ENCODE measurements around the gene KCNT2.

Gene KCNT2

DNA sequence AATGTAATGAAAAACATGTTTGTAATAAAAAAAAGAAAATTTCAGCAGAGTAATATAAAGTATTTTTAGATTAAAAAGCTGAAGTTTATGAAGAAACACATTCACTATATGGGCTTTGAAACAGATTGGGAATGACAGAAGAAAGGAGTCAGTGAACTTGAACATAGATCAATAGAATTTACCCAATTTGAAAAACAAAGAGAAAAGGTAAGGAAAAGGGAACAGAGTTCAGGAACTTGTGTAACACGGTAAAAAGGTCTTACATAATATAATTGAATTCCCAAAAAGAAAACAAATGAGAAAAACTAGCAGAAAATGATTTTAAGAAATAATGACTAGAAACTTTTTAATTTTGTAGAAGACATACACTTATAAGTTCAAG lies 206.8 kb downstream of the KCNT2 start:
- peaks cover 13% of the 10 kb centered on the region for H3K4me1 ChIP-seq (ENCODE audit: control insufficient read depth, insufficient read depth, low read length)
- peaks cover 4% of the 10 kb centered on the region; the same call in 1 of the 2 replicates for H3K36me3 ChIP-seq (ENCODE audit: control insufficient read depth, insufficient read depth, low read length)
- H3K4me3 ChIP-seq (ENCODE audit: low read depth, low read length), result no peak overlapping the region
- H3K9me3 ChIP-seq (ENCODE audit: control insufficient read depth, insufficient read depth, low read length), result no peaks in the 10 kb centered on the region
- no peaks in the 10 kb centered on the region for H3K27me3 ChIP-seq (ENCODE audit: control insufficient read depth, insufficient read depth, low read length)
- no peak overlapping the region for H3K27ac ChIP-seq (ENCODE audit: low read depth, low read length)
- H3K9ac ChIP-seq (ENCODE audit: low read depth, low read length), result no peak overlapping the region

DNA sequence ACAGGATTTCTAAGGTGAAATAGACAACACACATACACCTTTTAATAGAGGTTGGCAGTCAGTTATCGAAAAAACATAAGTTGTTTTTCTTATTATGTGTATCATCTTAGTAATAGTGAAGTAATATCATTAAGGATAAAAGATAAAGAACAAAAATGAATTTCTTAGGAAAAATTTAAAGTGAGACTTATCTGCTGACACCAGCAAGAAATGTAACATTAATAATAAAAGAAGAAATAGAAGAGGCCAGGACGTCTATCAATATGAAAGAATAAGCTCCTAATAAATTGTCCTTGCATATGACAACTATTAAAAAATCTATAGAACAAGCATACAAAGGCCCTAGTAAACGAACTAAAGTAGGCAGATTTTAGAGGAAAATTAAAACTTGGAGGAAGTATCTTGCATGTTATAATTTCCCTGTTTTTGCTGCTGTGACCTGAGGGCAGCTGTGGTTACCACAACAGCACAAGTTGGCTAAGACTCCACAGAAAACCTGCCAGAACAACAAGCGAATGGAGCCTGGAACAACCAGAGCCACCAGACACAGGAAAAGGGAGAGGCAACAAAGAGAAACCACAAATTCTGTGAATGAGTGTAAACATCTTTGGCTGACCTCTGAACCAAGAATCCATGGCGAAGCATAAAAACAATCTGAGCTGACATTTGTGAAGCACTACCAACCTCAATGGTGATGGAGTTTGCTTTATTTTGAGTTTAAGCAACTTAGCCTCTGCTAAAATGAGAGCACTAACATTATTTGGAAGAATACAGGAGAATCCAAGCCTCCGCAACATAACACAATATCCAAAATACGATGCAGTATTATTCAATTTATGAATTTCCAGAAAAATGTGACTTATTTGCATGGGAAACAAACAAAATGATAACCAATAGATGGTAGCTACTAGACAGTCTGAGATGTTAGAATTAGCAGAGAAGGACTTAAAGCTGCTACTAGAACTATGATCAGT lies 207.5 kb downstream of the KCNT2 start:
- Histone ChIP-seq H3K27ac (ENCODE audit: low read depth, low read length) (no peak overlapping the region), H3K4me3 (ENCODE audit: low read depth, low read length) (no peak overlapping the region), H3K36me3 (ENCODE audit: control insufficient read depth, insufficient read depth, low read length) (peaks cover 4% of the 10 kb centered on the region; the same call in 1 of the 2 replicates), H3K9ac (ENCODE audit: low read depth, low read length) (no peak overlapping the region), H3K4me1 (ENCODE audit: control insufficient read depth, insufficient read depth, low read length) (peaks cover 13% of the 10 kb centered on the region), H3K9me3 (ENCODE audit: control insufficient read depth, insufficient read depth, low read length) (no peaks in the 10 kb centered on the region), H3K27me3 (ENCODE audit: control insufficient read depth, insufficient read depth, low read length) (no peaks in the 10 kb centered on the region)

DNA sequence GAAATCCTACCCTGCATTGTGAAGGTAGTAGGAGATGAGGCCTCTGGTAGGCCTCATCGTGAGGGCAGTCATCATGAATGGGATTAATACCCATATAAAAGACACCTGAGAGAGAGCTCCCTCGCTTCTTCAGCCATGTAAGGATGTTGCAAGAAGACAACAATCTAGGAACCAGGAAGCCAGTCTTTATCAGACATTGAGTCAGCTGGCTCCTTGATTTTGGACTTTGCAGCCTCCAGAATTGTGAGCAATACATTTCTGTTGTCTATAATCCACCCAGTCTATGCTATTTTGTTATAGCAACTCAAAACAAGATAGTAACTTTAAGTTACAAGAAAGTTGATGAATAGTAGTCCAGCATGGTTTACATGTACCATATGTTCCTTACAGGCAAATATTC lies 208.5 kb downstream of the KCNT2 start:
- no peak overlapping the region for H3K27ac ChIP-seq (ENCODE audit: low read depth, low read length)

DNA sequence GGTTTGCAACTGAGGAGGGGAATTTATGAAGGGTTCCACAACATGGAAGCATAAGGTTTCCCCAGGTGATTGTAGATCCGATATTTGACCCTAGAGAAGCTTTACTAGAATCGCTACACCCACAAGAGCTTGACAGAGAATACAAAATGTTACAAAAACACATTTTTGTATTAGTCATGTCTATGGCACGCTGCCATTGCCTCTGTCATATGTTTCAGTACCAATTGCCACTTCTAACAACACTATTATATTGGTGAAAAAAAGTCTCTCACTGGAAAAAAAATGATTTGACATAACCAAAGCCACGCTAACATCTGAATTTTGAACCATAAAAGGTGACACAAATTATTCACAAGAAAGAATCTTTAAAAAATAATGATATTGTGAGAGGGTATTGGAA lies 214.5 kb downstream of the KCNT2 start:
- Histone ChIP-seq H3K9ac (ENCODE audit: low read depth, low read length) (no peak overlapping the region), H3K9me3 (ENCODE audit: control insufficient read depth, insufficient read depth, low read length) (no peaks in the 10 kb centered on the region), H3K4me1 (ENCODE audit: control insufficient read depth, insufficient read depth, low read length) (peaks cover 11% of the 10 kb centered on the region), H3K27ac (ENCODE audit: low read depth, low read length) (no peak overlapping the region), H3K27me3 (ENCODE audit: control insufficient read depth, insufficient read depth, low read length) (no peaks in the 10 kb centered on the region), H3K4me3 (ENCODE audit: low read depth, low read length) (no peak overlapping the region), H3K36me3 (ENCODE audit: control insufficient read depth, insufficient read depth, low read length) (peaks cover 7% of the 10 kb centered on the region; the same call in 1 of the 2 replicates)

More for the DNA sequence above, 208.5 kb downstream of the KCNT2 start:
- Histone ChIP-seq H3K4me3 (ENCODE audit: low read depth, low read length) (no peak overlapping the region), H3K36me3 (ENCODE audit: control insufficient read depth, insufficient read depth, low read length) (peaks cover 4% of the 10 kb centered on the region; the same call in 1 of the 2 replicates), H3K9ac (ENCODE audit: low read depth, low read length) (no peak overlapping the region), H3K27me3 (ENCODE audit: control insufficient read depth, insufficient read depth, low read length) (no peaks in the 10 kb centered on the region), H3K9me3 (ENCODE audit: control insufficient read depth, insufficient read depth, low read length) (no peaks in the 10 kb centered on the region), H3K4me1 (ENCODE audit: control insufficient read depth, insufficient read depth, low read length) (peaks cover 13% of the 10 kb centered on the region)

DNA sequence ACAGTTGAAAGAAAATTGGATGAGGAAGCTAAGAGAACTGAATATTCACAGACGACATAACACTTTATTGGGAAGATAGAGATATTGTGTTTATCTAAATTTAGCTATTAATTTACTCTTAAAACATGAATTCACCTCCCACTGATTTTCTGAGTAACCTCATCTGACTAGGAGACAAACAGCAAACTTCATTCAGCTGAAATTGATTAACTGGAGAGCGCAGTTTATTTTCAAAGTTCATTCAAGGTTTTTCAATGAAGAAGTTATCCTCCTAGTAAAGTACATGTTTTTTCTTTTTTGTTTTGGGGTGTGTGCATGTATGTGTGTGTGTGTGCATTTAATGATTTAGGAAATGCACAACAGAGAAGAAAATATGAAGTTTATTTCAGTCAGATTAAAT lies 215.0 kb downstream of the KCNT2 start:
- Histone ChIP-seq H3K4me3 (ENCODE audit: low read depth, low read length) (no peak overlapping the region), H3K9ac (ENCODE audit: low read depth, low read length) (no peak overlapping the region), H3K36me3 (ENCODE audit: control insufficient read depth, insufficient read depth, low read length) (peaks cover 7% of the 10 kb centered on the region; the same call in 1 of the 2 replicates), H3K27me3 (ENCODE audit: control insufficient read depth, insufficient read depth, low read length) (no peaks in the 10 kb centered on the region), H3K4me1 (ENCODE audit: control insufficient read depth, insufficient read depth, low read length) (peaks cover 11% of the 10 kb centered on the region), H3K9me3 (ENCODE audit: control insufficient read depth, insufficient read depth, low read length) (no peaks in the 10 kb centered on the region), H3K27ac (ENCODE audit: low read depth, low read length) (no peak overlapping the region)

DNA sequence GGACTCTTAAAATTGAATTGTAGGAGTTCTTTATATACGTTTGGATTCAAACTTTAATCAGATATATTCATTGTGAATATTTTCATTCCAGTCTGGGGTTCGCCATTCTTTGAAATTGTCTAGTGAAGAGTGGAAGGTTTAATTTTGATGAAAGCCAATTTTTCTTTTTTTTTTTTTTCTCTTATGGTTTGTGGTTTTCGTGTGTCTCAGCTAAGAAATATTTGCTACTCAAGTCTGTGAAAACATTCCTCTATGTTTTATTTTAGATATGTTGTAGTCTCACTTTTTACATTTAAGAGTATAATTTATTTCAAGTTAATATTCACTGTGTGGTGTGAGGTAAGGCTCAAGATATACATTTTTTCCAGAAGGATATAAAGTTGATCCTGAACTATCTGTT lies 220.5 kb downstream of the KCNT2 start:
- no peak overlapping the region for H3K27ac ChIP-seq (ENCODE audit: low read depth, low read length)
- no peaks in the 10 kb centered on the region for H3K27me3 ChIP-seq (ENCODE audit: control insufficient read depth, insufficient read depth, low read length)
- H3K4me1 ChIP-seq (ENCODE audit: control insufficient read depth, insufficient read depth, low read length), result peaks cover under 1% of the 10 kb centered on the region; the same call in 1 of the 2 replicates
- H3K4me3 ChIP-seq (ENCODE audit: low read depth, low read length), result no peak overlapping the region
- H3K9ac ChIP-seq (ENCODE audit: low read depth, low read length), result no peak overlapping the region
- no peaks in the 10 kb centered on the region for H3K9me3 ChIP-seq (ENCODE audit: control insufficient read depth, insufficient read depth, low read length)
- H3K36me3 ChIP-seq (ENCODE audit: control insufficient read depth, insufficient read depth, low read length), result no peaks in the 10 kb centered on the region

DNA sequence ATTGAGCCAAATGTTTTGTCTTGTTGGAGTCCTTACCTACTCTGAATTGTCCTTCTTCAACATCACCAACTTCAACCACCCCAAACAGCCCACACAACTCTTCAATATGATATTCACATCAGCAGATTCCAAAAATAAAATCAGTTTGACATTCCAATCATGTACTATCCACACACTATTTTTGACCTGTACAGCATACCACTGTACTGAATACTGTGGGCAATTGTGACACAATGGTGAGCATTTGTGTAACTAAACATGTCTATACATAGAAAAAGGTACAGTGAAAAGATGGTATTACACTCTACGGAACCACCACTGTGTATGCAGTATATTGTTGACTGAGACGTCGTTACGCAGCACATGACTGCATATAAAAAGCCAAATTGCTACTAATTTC lies 223.1 kb downstream of the KCNT2 start:
- H3K4me3 ChIP-seq (ENCODE audit: low read depth, low read length), result no peak overlapping the region
- H3K27ac ChIP-seq (ENCODE audit: low read depth, low read length), result no peak overlapping the region
- no peaks in the 10 kb centered on the region for H3K4me1 ChIP-seq (ENCODE audit: control insufficient read depth, insufficient read depth, low read length)
- H3K27me3 ChIP-seq (ENCODE audit: control insufficient read depth, insufficient read depth, low read length), result no peaks in the 10 kb centered on the region
- no peaks in the 10 kb centered on the region for H3K9me3 ChIP-seq (ENCODE audit: control insufficient read depth, insufficient read depth, low read length)
- H3K9ac ChIP-seq (ENCODE audit: low read depth, low read length), result no peak overlapping the region
- no peaks in the 10 kb centered on the region for H3K36me3 ChIP-seq (ENCODE audit: control insufficient read depth, insufficient read depth, low read length)

DNA sequence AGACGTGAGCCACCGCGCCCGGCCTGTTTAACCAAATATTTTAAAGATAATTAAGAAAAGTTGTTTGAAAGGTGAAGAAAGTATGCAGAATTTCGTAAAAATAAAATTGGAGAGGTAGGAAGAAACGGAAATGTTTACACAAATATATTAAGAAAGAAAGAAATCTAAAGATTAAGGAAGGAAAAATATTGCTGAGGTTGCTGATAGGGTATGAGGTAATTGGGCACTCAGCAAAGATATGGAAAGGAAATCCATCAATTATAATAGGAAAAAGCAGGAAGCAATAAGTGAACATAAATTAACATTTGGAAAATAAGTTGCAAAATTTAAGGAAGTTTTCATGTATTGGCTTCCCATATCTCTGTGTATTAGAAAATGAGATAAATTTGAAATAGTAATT lies 225.9 kb downstream of the KCNT2 start:
- H3K4me1 ChIP-seq (ENCODE audit: control insufficient read depth, insufficient read depth, low read length), result no peaks in the 10 kb centered on the region

DNA sequence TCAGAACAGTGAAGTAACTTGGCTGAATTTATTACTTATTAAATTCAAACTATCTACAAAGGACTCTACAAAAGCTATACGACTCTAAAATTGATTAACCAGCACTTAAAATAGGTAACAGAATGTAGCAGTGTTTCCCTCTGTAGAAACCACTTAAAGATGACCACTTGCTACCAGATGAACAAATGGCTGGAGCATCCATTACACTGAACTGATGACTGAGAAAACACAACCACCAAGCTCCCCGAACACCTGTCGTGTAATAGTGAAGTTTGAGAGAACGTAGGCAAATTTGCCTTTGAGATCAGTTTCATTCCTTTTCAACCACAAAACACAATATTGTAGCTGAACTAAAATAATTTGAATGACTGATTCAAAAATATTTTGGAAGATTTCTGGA lies 226.7 kb downstream of the KCNT2 start:
- no peaks in the 10 kb centered on the region for H3K9me3 ChIP-seq (ENCODE audit: control insufficient read depth, insufficient read depth, low read length)

More for the DNA sequence above, 225.9 kb downstream of the KCNT2 start:
- Histone ChIP-seq H3K9ac (ENCODE audit: low read depth, low read length) (no peak overlapping the region), H3K4me3 (ENCODE audit: low read depth, low read length) (no peak overlapping the region), H3K36me3 (ENCODE audit: control insufficient read depth, insufficient read depth, low read length) (no peaks in the 10 kb centered on the region), H3K9me3 (ENCODE audit: control insufficient read depth, insufficient read depth, low read length) (no peaks in the 10 kb centered on the region), H3K27ac (ENCODE audit: low read depth, low read length) (no peak overlapping the region), H3K27me3 (ENCODE audit: control insufficient read depth, insufficient read depth, low read length) (no peaks in the 10 kb centered on the region)

DNA sequence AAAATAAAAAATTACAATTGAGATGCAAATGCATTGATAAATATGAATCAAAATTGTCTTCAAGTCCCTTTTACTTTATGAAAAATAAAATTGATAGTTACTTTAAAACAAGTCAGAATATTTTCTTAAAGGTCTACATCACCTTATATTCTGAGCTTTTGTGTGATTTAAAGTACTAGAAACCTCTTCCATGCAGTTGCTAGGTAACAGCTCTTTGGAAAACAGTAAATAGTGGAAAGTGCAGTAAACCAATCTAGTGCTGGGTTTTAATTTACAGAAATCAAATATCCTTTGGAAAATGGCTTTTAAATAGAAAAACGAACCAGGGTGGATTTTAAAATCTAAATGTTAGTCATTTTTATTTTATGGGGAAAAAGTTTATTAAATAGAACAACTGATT lies 227.9 kb downstream of the KCNT2 start:
- H3K4me3 ChIP-seq (ENCODE audit: low read depth, low read length), result no peak overlapping the region
- no peak overlapping the region for H3K27ac ChIP-seq (ENCODE audit: low read depth, low read length)
- H3K4me1 ChIP-seq (ENCODE audit: control insufficient read depth, insufficient read depth, low read length), result no peaks in the 10 kb centered on the region
- no peak overlapping the region for H3K9ac ChIP-seq (ENCODE audit: low read depth, low read length)
- H3K36me3 ChIP-seq (ENCODE audit: control insufficient read depth, insufficient read depth, low read length), result no peaks in the 10 kb centered on the region
- no peaks in the 10 kb centered on the region for H3K27me3 ChIP-seq (ENCODE audit: control insufficient read depth, insufficient read depth, low read length)
- no peaks in the 10 kb centered on the region for H3K9me3 ChIP-seq (ENCODE audit: control insufficient read depth, insufficient read depth, low read length)

More for the DNA sequence above, 226.7 kb downstream of the KCNT2 start:
- H3K9ac ChIP-seq (ENCODE audit: low read depth, low read length), result no peak overlapping the region
- H3K27me3 ChIP-seq (ENCODE audit: control insufficient read depth, insufficient read depth, low read length), result no peaks in the 10 kb centered on the region
- H3K27ac ChIP-seq (ENCODE audit: low read depth, low read length), result no peak overlapping the region
- no peaks in the 10 kb centered on the region for H3K36me3 ChIP-seq (ENCODE audit: control insufficient read depth, insufficient read depth, low read length)
- H3K4me1 ChIP-seq (ENCODE audit: control insufficient read depth, insufficient read depth, low read length), result no peaks in the 10 kb centered on the region
- H3K4me3 ChIP-seq (ENCODE audit: low read depth, low read length), result no peak overlapping the region

DNA sequence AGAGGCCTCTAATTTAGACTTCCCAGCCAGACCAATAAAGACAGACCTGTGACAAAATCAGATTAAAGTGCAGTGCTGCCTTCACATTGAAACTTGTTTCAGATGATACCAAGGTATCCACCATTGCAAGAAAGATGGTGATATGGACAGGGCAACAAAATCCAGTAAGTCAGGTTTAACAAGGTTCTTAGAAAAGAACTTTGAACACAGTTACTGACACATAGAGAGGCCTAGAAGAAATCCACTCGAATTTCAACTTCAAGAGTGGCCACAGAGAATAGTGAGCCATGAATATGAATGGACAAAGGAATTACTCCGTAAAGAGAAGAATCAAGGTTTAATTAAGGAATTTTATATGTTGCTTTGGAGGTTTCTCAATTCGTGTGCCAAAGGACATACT lies 230.4 kb downstream of the KCNT2 start:
- no peaks in the 10 kb centered on the region for H3K27me3 ChIP-seq (ENCODE audit: control insufficient read depth, insufficient read depth, low read length)
- no peak overlapping the region for H3K27ac ChIP-seq (ENCODE audit: low read depth, low read length)
- no peak overlapping the region for H3K4me3 ChIP-seq (ENCODE audit: low read depth, low read length)
- no peaks in the 10 kb centered on the region for H3K9me3 ChIP-seq (ENCODE audit: control insufficient read depth, insufficient read depth, low read length)
- no peak overlapping the region for H3K9ac ChIP-seq (ENCODE audit: low read depth, low read length)
- no peaks in the 10 kb centered on the region for H3K36me3 ChIP-seq (ENCODE audit: control insufficient read depth, insufficient read depth, low read length)
- peaks cover 16% of the 10 kb centered on the region for H3K4me1 ChIP-seq (ENCODE audit: control insufficient read depth, insufficient read depth, low read length)
